Measurements from ENCODE around the gene TRIM63. TPM values are rescaled to one million over a fixed set of nuclear protein-coding genes. Genes with fewer than 3 reads are reported as not detected.
A peak's percentile ranks its signal among the peaks of the same experiment; 100 is the strongest.

The TRIM63 gene
- polyA plus RNA-seq, 2 of the 4 experiments (the other 2 are of a cell fraction) = not detected

GRCh38 chr1:26009796-26010447, 57.5 kb downstream of the TRIM63 start:
- CTCF ChIA-PET = interaction anchor here (1.7 to 2.4 kb wide), 2 partner anchors 10 to 114 kb away, joined by 5 to 8 read pairs; no protein-coding TSS in a partner anchor
- Histone ChIP-seq H3K4me1 (peaks cover 7% of the 10 kb centered on the region; the same call in 1 of the 3 replicates), H3K27ac (no peak overlapping the region), H3K9me3 (no peaks in the 10 kb centered on the region), H3K4me2 (no peak overlapping the region), H3K4me3 (no peak overlapping the region)
- 80% methylated on average over 6 of the region's 6 CpGs for whole genome bisulfite sequencing (ENCODE audit: missing lambda C conversion rate)
- ATAC-seq = peak; percentile 54 to 76; a peak in 5 of 6 replicates
- FAIRE-seq = no peak
- peak in 1 of 2 experiments; percentile 48 for DNase-seq (ENCODE audit: low read depth in 1 of 2, low spot score in 1 of 2)
- POLR2A ChIA-PET = no interaction called here
- TF ChIP-seq, protein P1, sequence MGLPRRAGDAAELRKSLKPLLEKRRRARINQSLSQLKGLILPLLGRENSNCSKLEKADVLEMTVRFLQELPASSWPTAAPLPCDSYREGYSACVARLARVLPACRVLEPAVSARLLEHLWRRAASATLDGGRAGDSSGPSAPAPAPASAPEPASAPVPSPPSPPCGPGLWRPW (IDR thresholded peaks at IDR 0.05) = no peak
- peak in 1 of 2 experiments; percentile 29; a peak in 1 of 5 replicates for TF ChIP-seq RAD21 (conservative IDR thresholded peaks at IDR 0.05 in 1 of 2, IDR thresholded peaks at IDR 0.05 in 1 of 2)

GRCh38 chr1:26006710-26007109, 60.7 kb downstream of the TRIM63 start:
- Histone ChIP-seq H3K9me3 (no peaks in the 10 kb centered on the region), H3K27ac (no peak overlapping the region), H3K4me3 (no peak overlapping the region), H3K4me1 (no peaks in the 10 kb centered on the region), H3K4me2 (no peak overlapping the region)
- ATAC-seq = no peak
- TF ChIP-seq ZC3H11A (IDR thresholded peaks at IDR 0.05) (no peak), HOXA7 (CRISPR knock-in tag; IDR thresholded peaks at IDR 0.05) (no peak), MAZ (IDR thresholded peaks at IDR 0.05; ENCODE audit: borderline replicate concordance, low read depth, low read length) (no peak), HMGXB4 (CRISPR knock-in tag; IDR thresholded peaks at IDR 0.05; ENCODE audit: borderline replicate concordance) (no peak), FOXS1 (CRISPR knock-in tag; IDR thresholded peaks at IDR 0.05) (no peak), CEBPB (IDR thresholded peaks at IDR 0.05) (no peak), ZSCAN20 (CRISPR knock-in tag; IDR thresholded peaks at IDR 0.05) (no peak), HDAC2 (IDR thresholded peaks at IDR 0.05) (no peak), NPAS2 (CRISPR knock-in tag; IDR thresholded peaks at IDR 0.05; ENCODE audit: borderline replicate concordance) (no peak), POLR2A (IDR thresholded peaks at IDR 0.05; ENCODE audit: low read length) (no peak), BHLHE40 (IDR thresholded peaks at IDR 0.05; ENCODE audit: low read depth, low read length) (no peak), MAX (IDR thresholded peaks at IDR 0.05) (no peak), HOXB13 (CRISPR knock-in tag; IDR thresholded peaks at IDR 0.05; ENCODE audit: low read depth) (no peak)
- TF ChIP-seq, protein P2, sequence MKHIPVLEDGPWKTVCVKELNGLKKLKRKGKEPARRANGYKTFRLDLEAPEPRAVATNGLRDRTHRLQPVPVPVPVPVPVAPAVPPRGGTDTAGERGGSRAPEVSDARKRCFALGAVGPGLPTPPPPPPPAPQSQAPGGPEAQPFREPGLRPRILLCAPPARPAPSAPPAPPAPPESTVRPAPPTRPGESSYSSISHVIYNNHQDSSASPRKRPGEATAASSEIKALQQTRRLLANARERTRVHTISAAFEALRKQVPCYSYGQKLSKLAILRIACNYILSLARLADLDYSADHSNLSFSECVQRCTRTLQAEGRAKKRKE (CRISPR knock-in tag; IDR thresholded peaks at IDR 0.05; ENCODE audit: low read depth) = no peak
- TF ChIP-seq, protein P3, sequence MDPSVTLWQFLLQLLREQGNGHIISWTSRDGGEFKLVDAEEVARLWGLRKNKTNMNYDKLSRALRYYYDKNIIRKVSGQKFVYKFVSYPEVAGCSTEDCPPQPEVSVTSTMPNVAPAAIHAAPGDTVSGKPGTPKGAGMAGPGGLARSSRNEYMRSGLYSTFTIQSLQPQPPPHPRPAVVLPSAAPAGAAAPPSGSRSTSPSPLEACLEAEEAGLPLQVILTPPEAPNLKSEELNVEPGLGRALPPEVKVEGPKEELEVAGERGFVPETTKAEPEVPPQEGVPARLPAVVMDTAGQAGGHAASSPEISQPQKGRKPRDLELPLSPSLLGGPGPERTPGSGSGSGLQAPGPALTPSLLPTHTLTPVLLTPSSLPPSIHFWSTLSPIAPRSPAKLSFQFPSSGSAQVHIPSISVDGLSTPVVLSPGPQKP (IDR thresholded peaks at IDR 0.05; ENCODE audit: low read depth, low read length) = no peak
- WGBS (ENCODE audit: missing lambda C conversion rate) = 87% methylated on average over 16 of the region's 16 CpGs
- DNase-seq (ENCODE audit: low read depth in 1 of 2, low spot score in 1 of 2) = no peak
- POLR2A ChIA-PET = no interaction called here
- FAIRE-seq = no peak
- CTCF ChIA-PET = interaction anchor here (3.4 kb wide), 1 partner anchor 111 kb away, joined by 14 read pairs; no protein-coding TSS in a partner anchor

DNA sequence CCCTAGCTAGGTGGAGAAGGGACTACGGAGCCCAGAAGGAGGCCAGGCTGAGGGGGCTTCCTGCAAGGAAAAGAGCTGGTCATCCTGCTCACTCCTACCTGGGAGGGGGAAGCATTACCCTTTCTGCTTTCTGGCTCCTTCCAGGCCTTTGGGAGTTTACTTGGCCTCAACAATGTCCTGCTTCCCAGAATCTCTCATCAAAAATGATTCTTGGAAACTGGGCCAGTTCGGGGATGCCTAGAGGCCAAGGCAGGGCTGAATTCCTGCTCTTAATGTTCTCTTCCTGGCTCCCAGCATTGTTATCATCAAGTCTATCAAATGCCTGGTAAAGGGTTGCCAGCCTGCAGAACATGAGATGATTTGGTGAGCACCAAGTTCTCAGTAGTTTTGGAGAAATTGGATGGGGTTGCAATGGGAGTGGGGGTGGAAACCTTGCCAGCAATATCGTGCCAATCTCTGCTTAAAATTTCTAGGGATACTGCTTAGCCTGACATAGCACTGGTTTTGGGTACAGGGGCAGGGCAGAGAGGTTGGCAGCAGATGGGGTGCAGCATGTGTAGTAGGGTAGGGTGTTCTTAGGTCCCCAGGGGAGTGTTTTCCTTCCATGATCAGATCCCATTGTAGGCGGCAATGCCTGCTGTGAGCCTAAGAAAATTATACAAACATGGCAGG, 61.9 kb downstream of the TRIM63 start:
- CTCF ChIA-PET = interaction anchor here (3.4 kb wide), 1 partner anchor 110 kb away, joined by 14 read pairs; no protein-coding TSS in a partner anchor
- TF ChIP-seq ZFP36 (IDR thresholded peaks at IDR 0.05; ENCODE audit: borderline replicate concordance, partially characterized antibody) (no peak), TP53 (CRISPR knock-in tag; IDR thresholded peaks at IDR 0.05) (no peak)
- 52% methylated on average over 4 of the region's 4 CpGs for WGBS (ENCODE audit: missing lambda C conversion rate)
- Histone ChIP-seq H3K4me3 (no peak overlapping the region), H3K4me2 (no peak overlapping the region), H3K27ac (no peak overlapping the region), H3K9me3 (no peaks in the 10 kb centered on the region), H3K4me1 (no peaks in the 10 kb centered on the region)
- FAIRE-seq (no peak), ATAC-seq (no peak), DNase-seq (ENCODE audit: low read depth in 1 of 2, low spot score in 1 of 2) (no peak)
- POLR2A ChIA-PET = no interaction called here
